DOHH2 (cell line): ENCODE results near the gene KCNIP4.

Experiments used
- H3F3A ChIP-seq: fragments of 200-600 bp; sonication (generic), shearing (Covaris generic); 2 replicates; pipeline ENCODE4 v1.6.0; 2016; ENCODE audit warnings: antibody characterized with exemption, mild to moderate bottlenecking; ENCODE audit not compliant: control insufficient read depth, insufficient read depth
- H3K27ac ChIP-seq: fragments of 200-600 bp; sonication (generic); 2 replicates; pipeline ENCODE4 v1.5.1; 2014; ENCODE audit warnings: low read depth, mild to moderate bottlenecking, low read length, moderate library complexity
- H3K27me3 ChIP-seq: fragments of 200-600 bp; sonication (generic); 2 replicates; pipeline ENCODE4 v1.6.1; 2014; ENCODE audit warnings: mild to moderate bottlenecking, low read length, mixed read lengths; ENCODE audit not compliant: control insufficient read depth
- H3K36me3 ChIP-seq: fragments of 200-600 bp; sonication (generic); 2 replicates; pipeline ENCODE4 v1.6.1; 2014; ENCODE audit warnings: mild to moderate bottlenecking, low read length, moderate library complexity, mixed read lengths; ENCODE audit not compliant: control insufficient read depth
- H3K4me1 ChIP-seq: fragments of 200-600 bp; sonication (generic); 2 replicates; pipeline ENCODE4 v1.6.1; 2014; ENCODE audit warnings: mild to moderate bottlenecking, low read length, mixed read lengths; ENCODE audit not compliant: control insufficient read depth
- H3K4me2 ChIP-seq: fragments of 200-600 bp; sonication (generic); 2 replicates; pipeline ENCODE4 v1.6.0; 2014; ENCODE audit warnings: mild to moderate bottlenecking, low read length, moderate library complexity
- H3K4me3 ChIP-seq: fragments of 200-600 bp; sonication (generic); 2 replicates; pipeline ENCODE4 v1.5.1; 2014; ENCODE audit warnings: mild to moderate bottlenecking, low read length, mixed read lengths
- H3K79me2 ChIP-seq: fragments of 200-600 bp; sonication (generic); 2 replicates; pipeline ENCODE4 v1.6.1; 2014; ENCODE audit warnings: mild to moderate bottlenecking, low read length, mixed read lengths; ENCODE audit not compliant: control insufficient read depth
- H3K9me2 ChIP-seq: fragments of 200-600 bp; sonication (generic); replicated peaks from 2 replicates; pipeline ENCODE4 v1.6.1; 2014; ENCODE audit warnings: mild to moderate bottlenecking, low read length, mixed read lengths; ENCODE audit not compliant: control insufficient read depth
- H3K9me3 ChIP-seq: fragments of 200-600 bp; sonication (generic); 2 replicates; pipeline ENCODE4 v1.6.1; 2014; ENCODE audit warnings: antibody characterized with exemption, low read length, mixed read lengths; ENCODE audit not compliant: control insufficient read depth, insufficient read depth
- H4K20me1 ChIP-seq: fragments of 200-600 bp; sonication (generic); 2 replicates; pipeline ENCODE4 v1.6.0; 2014; ENCODE audit warnings: low read depth, mild to moderate bottlenecking, antibody characterized with exemption, low read length, moderate library complexity; ENCODE audit not compliant: control insufficient read depth, insufficient read depth
- CTCF ChIP-seq: fragments of 200-600 bp; sonication (generic); IDR thresholded peaks from one replicate; pipeline ENCODE4 v1.5.1; 2014; ENCODE audit warnings: antibody characterized with exemption, mild to moderate bottlenecking, low read depth, low read length; ENCODE audit not compliant: poor library complexity, severe bottlenecking
- EZH2phosphoT487 ChIP-seq: fragments of 200-600 bp; sonication (generic); IDR thresholded peaks from 2 replicates; pipeline ENCODE4 v1.6.1; 2017; ENCODE audit warnings: borderline replicate concordance, mild to moderate bottlenecking, antibody characterized with exemption, low read length, moderate library complexity, mixed read lengths

The KCNIP4 gene

GRCh38 chr4:20938204-20938603 lies 1010.4 kb downstream of the KCNIP4 start:
- no peaks in the 10 kb centered on the region for H3K9me3 ChIP-seq
- H3K4me1 ChIP-seq: no peaks in the 10 kb centered on the region
- no peak overlapping the region for H3K4me2 ChIP-seq
- no peaks in the 10 kb centered on the region for H3K36me3 ChIP-seq
- no peaks in the 10 kb centered on the region for H3F3A ChIP-seq
- H4K20me1 ChIP-seq: no peaks in the 10 kb centered on the region
- H3K4me3 ChIP-seq: no peak overlapping the region
- H3K79me2 ChIP-seq: no peaks in the 10 kb centered on the region
- no peaks in the 10 kb centered on the region for H3K27me3 ChIP-seq
- H3K27ac ChIP-seq: no peak overlapping the region
- no peaks in the 10 kb centered on the region for H3K9me2 ChIP-seq
- TF ChIP-seq CTCF (no peak), EZH2phosphoT487 (no peak)

GRCh38 chr4:20926529-20926928 lies 1022.0 kb downstream of the KCNIP4 start:
- no peaks in the 10 kb centered on the region for H4K20me1 ChIP-seq
- peak overlapping the region; percentile 52 for H3K27ac ChIP-seq
- H3K36me3 ChIP-seq: no peaks in the 10 kb centered on the region
- H3K4me1 ChIP-seq: peaks cover 6% of the 10 kb centered on the region
- no peaks in the 10 kb centered on the region for H3K79me2 ChIP-seq
- H3K4me3 ChIP-seq: no peak overlapping the region
- peak overlapping the region; percentile 27; the same call in 1 of the 2 replicates for H3K4me2 ChIP-seq
- H3F3A ChIP-seq: no peaks in the 10 kb centered on the region
- H3K27me3 ChIP-seq: no peaks in the 10 kb centered on the region
- H3K9me3 ChIP-seq: no peaks in the 10 kb centered on the region
- no peaks in the 10 kb centered on the region for H3K9me2 ChIP-seq
- TF ChIP-seq CTCF: no peak
- no peak for TF ChIP-seq EZH2phosphoT487

DNA sequence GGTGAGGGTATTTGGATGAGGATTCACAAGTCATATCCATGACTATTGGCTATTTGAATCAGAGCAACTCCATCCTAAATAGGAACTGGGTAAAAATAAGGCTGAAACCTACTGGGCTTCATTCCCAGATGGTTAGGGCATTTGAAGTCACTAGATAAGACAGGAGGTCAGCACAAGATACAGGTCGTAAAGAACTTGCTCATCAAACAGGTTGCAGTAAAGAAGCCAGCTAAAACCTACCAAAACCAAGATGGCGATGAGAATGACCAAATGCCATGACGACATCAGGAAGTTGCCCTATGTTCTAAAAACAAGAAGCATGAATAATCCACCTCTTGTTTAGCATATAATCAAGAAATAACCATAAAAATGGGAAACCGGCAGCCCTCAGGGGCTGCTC lies 1023.4 kb downstream of the KCNIP4 start:
- Histone ChIP-seq H3K27ac (no peak overlapping the region), H3F3A (no peaks in the 10 kb centered on the region), H3K9me2 (no peaks in the 10 kb centered on the region), H3K4me3 (no peak overlapping the region), H3K4me1 (peaks cover 6% of the 10 kb centered on the region), H3K36me3 (no peaks in the 10 kb centered on the region), H3K79me2 (no peaks in the 10 kb centered on the region), H3K9me3 (no peaks in the 10 kb centered on the region), H3K4me2 (no peak overlapping the region), H4K20me1 (no peaks in the 10 kb centered on the region), H3K27me3 (no peaks in the 10 kb centered on the region)
- TF ChIP-seq EZH2phosphoT487 (no peak), CTCF (no peak)

DNA sequence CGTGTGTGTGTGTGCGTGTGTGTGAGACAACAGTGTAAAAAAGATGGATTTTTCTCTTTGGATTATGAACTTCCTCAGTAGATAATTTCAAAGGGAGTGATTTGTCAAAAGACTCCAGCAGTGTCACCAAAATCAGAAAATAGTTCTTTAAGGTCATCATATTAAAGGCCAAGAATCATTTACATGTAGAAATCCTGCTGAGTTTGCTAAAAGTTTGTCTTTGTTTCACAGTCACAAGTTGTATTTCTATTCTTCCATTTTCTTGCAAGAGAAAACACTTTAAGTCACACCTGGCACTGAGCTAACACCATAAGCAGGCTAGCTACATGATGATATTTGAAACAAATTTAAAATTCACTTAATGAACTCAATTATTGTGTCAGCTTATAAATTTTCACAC lies 1025.6 kb downstream of the KCNIP4 start:
- no peaks in the 10 kb centered on the region for H3F3A ChIP-seq
- H3K79me2 ChIP-seq: no peaks in the 10 kb centered on the region
- H3K27ac ChIP-seq: no peak overlapping the region
- H3K36me3 ChIP-seq: no peaks in the 10 kb centered on the region
- H3K4me3 ChIP-seq: no peak overlapping the region
- no peaks in the 10 kb centered on the region; the same call in 1 of the 2 replicates for H3K9me3 ChIP-seq
- H3K9me2 ChIP-seq: no peaks in the 10 kb centered on the region
- no peaks in the 10 kb centered on the region for H3K27me3 ChIP-seq
- no peak for TF ChIP-seq EZH2phosphoT487
- TF ChIP-seq CTCF: no peak
- H3K4me1 ChIP-seq: peaks cover 6% of the 10 kb centered on the region
- H4K20me1 ChIP-seq: no peaks in the 10 kb centered on the region
- no peak overlapping the region for H3K4me2 ChIP-seq
